ENCODE results near the gene AKT1. TPM values are rescaled to one million over a fixed set of nuclear protein-coding genes. Genes with fewer than 3 reads are reported as not detected.

The AKT1 gene
- total and polyA plus RNA-seq, 2 of the 13 experiments (the other 11 are each of a cell fraction or from before 2014, with no cell fraction given): 96.2 to 116 TPM

- 95% methylated on average over 12 of the region's 32 CpGs for WGBS (ENCODE audit: low lambda C conversion rate)
- intact Hi-C loops (cut with micrococcal nuclease; ENCODE audit: unreplicated experiment) (loop anchor here (2.0 kb wide), 1 partner anchor 15 kb away; the partner anchor contains the start of gene AKT1), in situ Hi-C loops (cut with HindIII; ENCODE audit: extremely low pct_ligation_motif_present, low pct_unique_long_range_greater_than_20kb) (no loop called here)
- Histone ChIP-seq H3K36me3 (replicated peaks in 1 of 2; ENCODE audit: control insufficient read depth in 1 of 2, insufficient read depth in 2 of 2, low read length in 2 of 2) (peaks cover 8 to 20% of the 10 kb centered on the region in 2 experiments; a peak in 4 of 5 replicates), H3K4me2 (ENCODE audit: low read depth, low read length) (no peak overlapping the region), H3K27me3 (ENCODE audit: control insufficient read depth in 1 of 2, insufficient read depth in 2 of 2, low read length in 2 of 2) (no peaks in the 10 kb centered on the region), H3K9ac (ENCODE audit: insufficient read depth, low read depth, low read length) (no peak overlapping the region), H2AFZ (ENCODE audit: low read length) (no peak overlapping the region), H3K79me2 (ENCODE audit: insufficient read depth, low read length) (no peaks in the 10 kb centered on the region), H3K27ac (ENCODE audit: extremely low read length, insufficient read depth, low read length) (no peak overlapping the region), H3K9me3 (ENCODE audit: low read length) (no peaks in the 10 kb centered on the region), H4K20me1 (ENCODE audit: insufficient read depth, low read length) (0 out of 2 replicates have a peak, but pooled peaks cover 3% of the 10 kb centered on the region), H3K4me3 (replicated peaks in 1 of 3; ENCODE audit: insufficient read depth in 1 of 3, low read depth in 2 of 3, low read length in 3 of 3) (no peak overlapping the region), H3K4me1 (ENCODE audit: insufficient read depth, low read length) (no peaks in the 10 kb centered on the region)
- DNase-seq (ENCODE audit: low spot score): no peak
- TF ChIP-seq CC2D1A (CRISPR knock-in tag; IDR thresholded peaks at IDR 0.05): no peak
- ATAC-seq: no peak
- FAIRE-seq: no peak
- BruUV-seq (replicated peaks): no TSS peak
- ChIA-PET POLR2A (no interaction called here), CTCF (ENCODE audit: low intra/inter-chr PET ratio, low total read pairs) (no interaction called here)
Observed at GRCh38 chr14:104779776-104780512, 15.6 kb downstream of the AKT1 start.

DNA sequence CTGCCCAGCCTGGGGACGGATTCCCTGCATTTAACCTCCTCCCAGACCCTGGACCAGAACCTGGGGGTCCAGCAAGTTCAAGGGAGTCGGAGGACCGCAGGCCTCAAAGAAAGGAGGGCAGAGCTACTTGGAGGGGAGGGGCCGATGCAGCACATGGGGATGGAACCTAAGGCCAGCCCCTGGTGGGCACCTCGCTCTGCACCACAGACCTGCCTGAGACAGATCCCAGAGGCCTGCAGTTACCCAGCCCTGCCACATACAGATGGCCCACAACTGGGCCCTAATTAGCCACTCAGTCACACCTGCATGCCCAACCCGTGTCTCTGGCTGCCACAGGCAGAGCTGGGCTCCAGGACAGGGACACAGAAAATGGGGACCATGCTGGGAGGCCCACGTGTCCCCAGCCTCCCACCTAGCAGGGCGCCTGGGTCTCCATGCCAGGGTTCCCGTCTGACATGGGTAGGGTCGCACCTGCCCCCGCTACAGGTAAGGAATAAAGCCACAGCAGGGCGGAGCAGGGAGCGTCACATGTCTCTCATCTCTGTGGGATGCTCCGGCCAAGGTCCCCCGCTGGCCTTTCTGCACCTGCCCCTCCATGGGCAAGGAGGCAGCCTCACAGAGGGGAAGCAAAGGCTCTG lies 16.7 kb downstream of the AKT1 start:
- H3K79me2 ChIP-seq (ENCODE audit: insufficient read depth, low read length): no peaks in the 10 kb centered on the region
- H3K27me3 ChIP-seq (ENCODE audit: control insufficient read depth in 1 of 2, insufficient read depth in 2 of 2, low read length in 2 of 2): no peaks in the 10 kb centered on the region
- no peak overlapping the region for H3K27ac ChIP-seq (ENCODE audit: extremely low read length, insufficient read depth, low read length)
- no peaks in the 10 kb centered on the region for H3K4me1 ChIP-seq (ENCODE audit: insufficient read depth, low read length)
- H3K4me2 ChIP-seq (ENCODE audit: low read depth, low read length): no peak overlapping the region
- H2AFZ ChIP-seq (ENCODE audit: low read length): no peak overlapping the region
- TF ChIP-seq ZNF34 (CRISPR knock-in tag; IDR thresholded peaks at IDR 0.05; ENCODE audit: borderline replicate concordance) (no peak), POLR2A (IDR thresholded peaks at IDR 0.05; ENCODE audit: insufficient read depth in 1 of 2, low read depth in 2 of 2, low read length in 2 of 2) (0 out of 4 replicates have a peak, but pooled peaks of 1 of the 2 experiments have one; percentile 33), ASH2L (IDR thresholded peaks at IDR 0.05; ENCODE audit: insufficient read length, low read depth, low read length) (no peak), RFX1 (IDR thresholded peaks at IDR 0.05) (no peak), ZNF7 (CRISPR knock-in tag; IDR thresholded peaks at IDR 0.05) (no peak), NFIB (CRISPR knock-in tag; IDR thresholded peaks at IDR 0.05; ENCODE audit: borderline replicate concordance) (no peak), AGO2 (optimal IDR thresholded peaks at IDR 0.05; ENCODE audit: low read depth, low read length) (peak; percentile 50)
- FAIRE-seq (no peak), DNase-seq (ENCODE audit: low spot score) (no peak), ATAC-seq (peak; percentile 14; the same call in 2 of the 3 replicates)
- no peak overlapping the region for H3K4me3 ChIP-seq (replicated peaks in 1 of 3; ENCODE audit: insufficient read depth in 1 of 3, low read depth in 2 of 3, low read length in 3 of 3)
- WGBS (ENCODE audit: low lambda C conversion rate): 100% methylated on average over 2 of the region's 15 CpGs
- H3K9me3 ChIP-seq (ENCODE audit: low read length): no peaks in the 10 kb centered on the region
- H3K9ac ChIP-seq (ENCODE audit: insufficient read depth, low read depth, low read length): no peak overlapping the region
- POLR2A ChIA-PET: no interaction called here
- in situ Hi-C loops (cut with HindIII; ENCODE audit: extremely low pct_ligation_motif_present, low pct_unique_long_range_greater_than_20kb): no loop called here
- intact Hi-C loops (cut with micrococcal nuclease; ENCODE audit: unreplicated experiment): no loop called here
- CTCF ChIA-PET (ENCODE audit: low intra/inter-chr PET ratio, low total read pairs): no interaction called here
- peaks cover 10 to 20% of the 10 kb centered on the region in 2 experiments; a peak in 4 of 5 replicates for H3K36me3 ChIP-seq (replicated peaks in 1 of 2; ENCODE audit: control insufficient read depth in 1 of 2, insufficient read depth in 2 of 2, low read length in 2 of 2)
- BruUV-seq (replicated peaks): no TSS peak
- H4K20me1 ChIP-seq (ENCODE audit: insufficient read depth, low read length): 0 out of 2 replicates have a peak, but pooled peaks cover 3% of the 10 kb centered on the region
